GM13977 (cell line): ENCODE data around the gene IGBP1.
"Not testable (repeated sequence)": the region's sequence is repeated elsewhere in the genome, so short reads cannot be mapped to it uniquely, and the experiment has no call there.

Source experiments
- DNase-seq: peaks from one replicate; pipeline ENCODE4 v3.0.0; 2012; ENCODE audit warnings: low spot score
- in situ Hi-C: fragments of 300-500 bp; cut with MboI; formaldehyde crosslinking; loops from one replicate; pipeline ENCODE4 v1.12.0; 2022; ENCODE audit warnings: low sequenced_read_pairs, low pct_unique_long_range_greater_than_20kb, mixed read lengths, inconsistent platforms; ENCODE audit not compliant: unreplicated experiment
- TF ChIP-seq, protein P1 (sequence below): IDR thresholded peaks from 2 replicates; pipeline ENCODE4 v1.5.1; 2012; ENCODE audit warnings: mild to moderate bottlenecking, control low read depth; ENCODE audit not compliant: insufficient read depth; ENCODE audit errors: extremely low read depth, missing control alignments

The IGBP1 gene

DNA sequence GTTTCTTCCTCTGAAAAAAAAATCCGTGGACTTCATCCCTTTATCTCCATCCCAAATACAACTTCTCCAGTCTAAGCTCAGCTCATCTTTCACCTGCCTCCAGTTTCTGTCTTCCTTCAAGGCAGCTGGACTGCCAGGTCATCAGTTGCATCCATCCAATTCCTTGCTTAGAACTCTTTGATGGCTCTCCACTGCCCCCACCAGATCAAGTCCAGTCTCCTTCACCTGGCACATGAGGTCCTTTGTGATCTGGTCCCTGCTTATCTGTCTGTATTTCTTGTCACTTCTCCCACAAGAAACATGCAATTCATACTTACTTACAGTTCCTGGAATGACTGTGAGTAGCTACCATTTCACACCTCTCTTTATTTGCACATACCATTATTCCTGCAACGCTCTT lies 37.2 kb upstream of the IGBP1 start:
- DNase-seq, result no peak
- in situ Hi-C loops, result no loop called here
- TF ChIP-seq, protein P1, sequence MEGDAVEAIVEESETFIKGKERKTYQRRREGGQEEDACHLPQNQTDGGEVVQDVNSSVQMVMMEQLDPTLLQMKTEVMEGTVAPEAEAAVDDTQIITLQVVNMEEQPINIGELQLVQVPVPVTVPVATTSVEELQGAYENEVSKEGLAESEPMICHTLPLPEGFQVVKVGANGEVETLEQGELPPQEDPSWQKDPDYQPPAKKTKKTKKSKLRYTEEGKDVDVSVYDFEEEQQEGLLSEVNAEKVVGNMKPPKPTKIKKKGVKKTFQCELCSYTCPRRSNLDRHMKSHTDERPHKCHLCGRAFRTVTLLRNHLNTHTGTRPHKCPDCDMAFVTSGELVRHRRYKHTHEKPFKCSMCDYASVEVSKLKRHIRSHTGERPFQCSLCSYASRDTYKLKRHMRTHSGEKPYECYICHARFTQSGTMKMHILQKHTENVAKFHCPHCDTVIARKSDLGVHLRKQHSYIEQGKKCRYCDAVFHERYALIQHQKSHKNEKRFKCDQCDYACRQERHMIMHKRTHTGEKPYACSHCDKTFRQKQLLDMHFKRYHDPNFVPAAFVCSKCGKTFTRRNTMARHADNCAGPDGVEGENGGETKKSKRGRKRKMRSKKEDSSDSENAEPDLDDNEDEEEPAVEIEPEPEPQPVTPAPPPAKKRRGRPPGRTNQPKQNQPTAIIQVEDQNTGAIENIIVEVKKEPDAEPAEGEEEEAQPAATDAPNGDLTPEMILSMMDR, result peak; percentile 4

DNA sequence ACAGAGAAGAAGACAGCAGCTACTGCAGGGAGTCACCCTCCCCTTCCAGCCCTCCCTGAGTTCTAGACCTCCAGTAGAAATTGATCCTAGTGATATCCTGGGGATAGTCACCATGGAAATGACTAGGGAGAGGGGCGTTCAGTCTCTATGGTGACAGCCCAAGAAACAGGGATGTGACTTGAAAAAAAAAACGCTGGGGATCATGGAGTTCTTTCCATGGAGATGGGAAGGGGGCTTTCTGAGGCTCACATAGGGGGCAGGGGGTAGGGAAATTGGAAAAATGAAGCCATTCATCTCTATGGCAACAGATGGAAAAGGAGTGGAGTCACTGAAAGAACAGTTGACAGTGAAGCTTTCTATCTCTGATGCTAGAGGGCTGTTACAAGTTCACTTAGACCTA lies 28.0 kb upstream of the IGBP1 start:
- in situ Hi-C loops, result no loop called here
- no peak for DNase-seq
- TF ChIP-seq, protein P1, result no peak

- DNase-seq, in situ Hi-C loops: not testable (repeated sequence)
Observed at GRCh38 chrX:70111436-70112026, 21.7 kb upstream of the IGBP1 start.

GRCh38 chrX:70117738-70118137 lies 15.5 kb upstream of the IGBP1 start:
- TF ChIP-seq, protein P1, result no peak
- DNase-seq, result no peak
- in situ Hi-C loops, result no loop called here

- in situ Hi-C loops, DNase-seq: not testable (repeated sequence)
Observed at GRCh38 chrX:70123014-70123413, 10.2 kb upstream of the IGBP1 start.

DNA sequence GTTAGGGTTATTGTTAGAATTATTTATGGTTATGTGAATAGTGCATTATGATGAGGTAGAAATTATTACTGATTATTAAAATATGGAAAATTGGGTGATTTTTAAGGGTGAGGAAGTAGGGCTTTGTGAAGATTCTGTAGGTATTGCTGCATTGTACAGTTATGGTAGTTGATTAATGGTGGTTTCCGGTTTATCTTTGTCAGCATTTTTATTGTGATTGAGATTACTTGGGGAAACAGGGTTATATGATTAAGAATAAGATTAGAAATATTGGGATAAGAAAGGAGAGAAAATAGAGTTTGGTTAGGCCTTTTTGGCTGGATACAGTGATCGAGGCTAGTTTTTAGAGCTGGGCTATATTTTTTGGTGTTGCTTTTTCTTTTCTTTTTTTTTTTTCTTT lies 8.6 kb upstream of the IGBP1 start:
- TF ChIP-seq, protein P1, result no peak
- DNase-seq, result no peak
- in situ Hi-C loops, result no loop called here

DNA sequence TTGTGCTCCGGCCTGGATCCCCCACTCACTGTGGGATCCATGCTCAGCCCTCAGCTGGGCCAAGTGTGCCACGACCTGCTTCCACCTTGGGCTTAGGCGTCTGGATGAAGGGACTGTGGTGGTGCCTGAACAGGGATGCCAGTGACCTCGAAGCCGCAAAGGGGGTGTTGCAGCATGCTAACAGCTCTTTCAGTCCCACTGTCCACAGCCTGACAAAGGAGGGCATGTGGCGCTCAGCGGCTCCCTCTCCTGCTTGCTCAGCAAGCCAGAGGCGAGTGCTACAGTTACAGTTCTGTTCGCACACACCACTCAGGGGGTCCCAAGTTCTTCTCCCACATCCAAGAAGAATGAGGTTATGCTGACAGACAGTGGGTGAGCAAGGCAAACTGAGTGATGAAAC lies 5.2 kb upstream of the IGBP1 start:
- DNase-seq, result no peak
- TF ChIP-seq, protein P1, result no peak
- in situ Hi-C loops, result no loop called here

- in situ Hi-C loops, result no loop called here
- TF ChIP-seq, protein P1, result no peak
- DNase-seq, result no peak
Observed at GRCh38 chrX:70129816-70130215, 3.4 kb upstream of the IGBP1 start.
